Left ventricle myocardium inferior (tissue), 1 donor: Measurements from ENCODE around the gene HMGXB3. TPM values are rescaled to one million over a fixed set of nuclear protein-coding genes. Genes with fewer than 3 reads are reported as not detected.

Source experiments
- DNase-seq: peaks from one replicate; pipeline ENCODE4 v3.0.0-alpha.2; 2020
- H3K27ac ChIP-seq: fragments of 200-600 bp; replicated peaks from 2 replicates; pipeline ENCODE4 v1.8.0; 2021
- H3K27me3 ChIP-seq: fragments of 200-600 bp; 2 replicates; pipeline ENCODE4 v1.8.0; 2021; ENCODE audit warnings: low read depth
- H3K36me3 ChIP-seq: fragments of 200-600 bp; 2 replicates; pipeline ENCODE4 v1.8.0; 2021
- H3K4me1 ChIP-seq: fragments of 200-600 bp; 2 replicates; pipeline ENCODE4 v1.8.0; 2021
- H3K4me3 ChIP-seq: fragments of 200-600 bp; 2 replicates; pipeline ENCODE4 v1.8.0; 2021; ENCODE audit warnings: mild to moderate bottlenecking, moderate library complexity
- H3K9me3 ChIP-seq: fragments of 200-600 bp; replicated peaks from 2 replicates; pipeline ENCODE4 v1.8.0; 2021
- CTCF ChIP-seq: fragments of 200-600 bp; IDR thresholded peaks from 2 replicates; pipeline ENCODE4 v1.8.0; 2021; ENCODE audit warnings: antibody characterized with exemption, mild to moderate bottlenecking, borderline replicate concordance
- intact Hi-C: fragments of 100-400 bp; cut with micrococcal nuclease; formaldehyde crosslinking; loops from one replicate; pipeline ENCODE4 v1.11.0; 2022
- total RNA-seq: library from RNA; stranded (reverse); fragmentation: NEBNext Ultra II Directional; extraction: Animal tissue kit (Norgen Biotek cat#: 25700); gene quantifications from one replicate; pipeline ENCODE4 v1.2.1, GENCODE V29; 2021
- donor health status: DM: no; HTN: yes; CAD: no; lungs with severe emphysema.

The HMGXB3 gene
- total RNA-seq, 1 donor from 2014 or later: 14.7 TPM

- no peaks in the 10 kb centered on the region for H3K36me3 ChIP-seq
- H3K9me3 ChIP-seq: no peaks in the 10 kb centered on the region
- TF ChIP-seq CTCF: no peak
- intact Hi-C loops: loop anchor here (10.0 kb wide), 1 partner anchor 128 kb away; no protein-coding TSS in a partner anchor
- no peak for DNase-seq
- H3K4me1 ChIP-seq: peaks cover 22% of the 10 kb centered on the region
- no peak overlapping the region for H3K4me3 ChIP-seq
- H3K27me3 ChIP-seq: no peaks in the 10 kb centered on the region
- H3K27ac ChIP-seq: no peak overlapping the region
Measured at GRCh38 chr5:149962601-149963300, 37.8 kb upstream of the HMGXB3 start.

GRCh38 chr5:149963729-149964128 lies 36.8 kb upstream of the HMGXB3 start:
- Histone ChIP-seq H3K27ac (no peak overlapping the region), H3K27me3 (no peaks in the 10 kb centered on the region), H3K36me3 (no peaks in the 10 kb centered on the region), H3K4me1 (peaks cover 22% of the 10 kb centered on the region), H3K4me3 (no peak overlapping the region), H3K9me3 (no peaks in the 10 kb centered on the region)
- no peak for TF ChIP-seq CTCF
- no peak for DNase-seq
- intact Hi-C loops: loop anchor here (10.0 kb wide), 1 partner anchor 129 kb away; no protein-coding TSS in a partner anchor

GRCh38 chr5:149966946-149967345 lies 33.6 kb upstream of the HMGXB3 start:
- DNase-seq: no peak
- Histone ChIP-seq H3K36me3 (no peaks in the 10 kb centered on the region), H3K9me3 (no peaks in the 10 kb centered on the region), H3K4me1 (no peaks in the 10 kb centered on the region), H3K27me3 (no peaks in the 10 kb centered on the region), H3K4me3 (no peak overlapping the region), H3K27ac (no peak overlapping the region)
- TF ChIP-seq CTCF: no peak
- intact Hi-C loops: loop anchor here (10.0 kb wide), 1 partner anchor 132 kb away; no protein-coding TSS in a partner anchor

- intact Hi-C loops: loop anchor here (10.0 kb wide), 1 partner anchor 135 kb away; no protein-coding TSS in a partner anchor
Measured at GRCh38 chr5:149969181-149969930, 31.2 kb upstream of the HMGXB3 start.

GRCh38 chr5:149975409-149975808 lies 25.1 kb upstream of the HMGXB3 start:
- Histone ChIP-seq H3K36me3 (peaks cover 16% of the 10 kb centered on the region), H3K4me3 (no peak overlapping the region), H3K27me3 (no peaks in the 10 kb centered on the region), H3K4me1 (no peaks in the 10 kb centered on the region), H3K9me3 (no peaks in the 10 kb centered on the region), H3K27ac (no peak overlapping the region)
- no peak for TF ChIP-seq CTCF
- no peak for DNase-seq
- intact Hi-C loops: no loop called here

More at GRCh38 chr5:149969181-149969930, 31.2 kb upstream of the HMGXB3 start:
- Histone ChIP-seq H3K27ac (no peak overlapping the region), H3K27me3 (no peaks in the 10 kb centered on the region), H3K4me3 (no peak overlapping the region), H3K36me3 (no peaks in the 10 kb centered on the region), H3K9me3 (no peaks in the 10 kb centered on the region), H3K4me1 (no peaks in the 10 kb centered on the region)
- no peak for DNase-seq
- no peak for TF ChIP-seq CTCF
